ENCODE results near the gene JHY. TPM values are rescaled to one million over a fixed set of nuclear protein-coding genes. Genes with fewer than 3 reads are reported as not detected.
A peak's percentile ranks its signal among the peaks of the same experiment; 100 is the strongest.

The JHY gene
- total RNA-seq, 1 experiment from 2014 or later: 2.2 TPM

DNA sequence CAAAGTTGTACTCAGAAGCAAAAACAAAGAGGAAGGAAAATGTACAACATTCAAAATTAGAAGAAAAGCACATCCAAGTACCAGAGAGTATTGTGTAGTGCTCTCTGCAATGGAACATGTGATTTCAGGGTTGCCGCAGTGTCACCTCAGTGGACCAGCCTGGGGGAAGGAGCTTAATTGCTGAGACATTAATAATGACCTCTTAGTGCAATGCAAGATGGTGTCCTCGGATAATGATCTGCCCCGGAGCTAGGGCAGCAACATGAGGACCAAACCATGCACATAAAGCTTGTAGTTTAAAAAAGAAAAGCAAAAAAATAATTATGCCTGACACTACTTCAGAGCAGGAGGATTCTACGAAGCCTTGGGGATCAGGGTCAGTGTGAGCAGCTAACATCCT, 11.3 kb upstream of the JHY start:
- DNase-seq (ENCODE audit: low read depth): no peak

DNA sequence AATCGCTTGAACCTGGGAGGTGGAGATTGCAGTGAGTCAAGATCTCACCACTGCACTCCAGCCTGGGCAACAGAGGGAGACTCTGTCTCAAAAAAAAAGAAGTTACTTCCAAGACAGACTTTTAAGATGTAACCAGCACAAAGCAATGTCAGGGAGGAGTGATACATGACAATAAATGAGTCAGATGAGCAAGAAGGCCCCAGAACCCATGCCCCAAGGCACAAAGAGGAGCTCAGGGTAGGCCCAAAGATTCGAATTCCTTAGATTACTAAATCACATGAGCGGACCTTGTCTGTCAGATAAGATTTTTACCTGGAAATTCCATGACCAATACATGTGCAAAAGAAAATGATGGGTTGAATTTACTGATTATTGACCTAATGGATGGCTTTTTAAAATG, 10.5 kb upstream of the JHY start:
- no peak for DNase-seq (ENCODE audit: low read depth)

DNA sequence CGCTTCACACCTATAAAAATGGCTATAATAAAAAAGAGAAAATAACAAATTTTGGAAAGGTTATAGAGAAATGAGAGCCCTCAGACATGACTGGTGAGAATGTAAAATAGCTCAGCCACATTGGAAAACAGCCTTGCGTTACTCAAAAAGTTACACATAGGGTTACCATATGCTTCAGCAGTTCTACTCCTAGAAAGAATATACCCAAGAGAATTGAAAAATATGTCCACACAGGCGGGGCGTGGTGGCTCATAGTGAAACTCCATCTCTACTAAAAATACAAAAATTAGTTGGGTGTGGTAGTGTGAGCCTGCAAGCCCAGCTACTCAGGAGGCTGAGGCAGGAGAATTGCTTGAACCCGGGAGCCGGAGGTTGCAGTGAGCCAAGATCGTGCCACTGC, 7.6 kb upstream of the JHY start:
- no peak for DNase-seq (ENCODE audit: low read depth)

DNA sequence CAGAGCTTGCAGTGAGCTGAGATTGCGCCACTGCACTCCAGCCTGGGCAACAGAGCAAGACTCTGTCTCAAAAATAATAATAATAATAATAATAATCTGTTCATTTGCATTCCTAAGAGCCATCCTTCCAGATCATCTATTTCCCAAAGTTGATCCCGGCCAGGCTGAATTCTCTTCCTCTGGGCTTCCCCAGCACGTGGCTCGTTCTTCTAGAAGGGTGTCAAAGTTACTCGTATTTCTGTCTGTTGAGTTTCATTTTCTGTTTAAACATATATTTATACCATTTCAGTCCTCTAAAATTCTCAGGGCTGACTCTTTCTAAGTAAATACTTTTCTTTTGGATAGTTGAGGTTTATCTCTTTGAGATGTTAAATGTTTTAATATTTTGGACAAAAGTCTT, 4.8 kb upstream of the JHY start:
- DNase-seq (ENCODE audit: low read depth): no peak

DNA sequence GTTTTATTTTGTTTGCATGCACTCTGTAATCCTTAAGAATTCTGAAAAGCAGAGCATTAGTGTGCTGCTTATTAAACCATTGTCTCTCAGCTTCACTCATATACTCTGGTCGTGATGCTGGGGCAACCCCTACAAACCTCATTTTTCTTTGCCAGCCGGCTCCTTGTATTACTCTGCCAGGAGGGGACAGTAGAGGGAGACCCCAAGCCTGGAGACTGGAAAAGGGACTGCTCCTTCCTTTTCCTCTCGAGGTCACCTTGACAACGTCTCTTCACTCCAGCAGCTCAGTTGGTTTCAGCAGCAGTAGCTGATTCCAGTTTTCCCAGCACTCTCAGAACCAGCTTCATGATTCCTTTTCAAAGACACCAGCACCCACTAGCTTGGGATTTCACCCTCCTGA, 2.8 kb upstream of the JHY start:
- DNase-seq (ENCODE audit: low read depth): no peak

DNA sequence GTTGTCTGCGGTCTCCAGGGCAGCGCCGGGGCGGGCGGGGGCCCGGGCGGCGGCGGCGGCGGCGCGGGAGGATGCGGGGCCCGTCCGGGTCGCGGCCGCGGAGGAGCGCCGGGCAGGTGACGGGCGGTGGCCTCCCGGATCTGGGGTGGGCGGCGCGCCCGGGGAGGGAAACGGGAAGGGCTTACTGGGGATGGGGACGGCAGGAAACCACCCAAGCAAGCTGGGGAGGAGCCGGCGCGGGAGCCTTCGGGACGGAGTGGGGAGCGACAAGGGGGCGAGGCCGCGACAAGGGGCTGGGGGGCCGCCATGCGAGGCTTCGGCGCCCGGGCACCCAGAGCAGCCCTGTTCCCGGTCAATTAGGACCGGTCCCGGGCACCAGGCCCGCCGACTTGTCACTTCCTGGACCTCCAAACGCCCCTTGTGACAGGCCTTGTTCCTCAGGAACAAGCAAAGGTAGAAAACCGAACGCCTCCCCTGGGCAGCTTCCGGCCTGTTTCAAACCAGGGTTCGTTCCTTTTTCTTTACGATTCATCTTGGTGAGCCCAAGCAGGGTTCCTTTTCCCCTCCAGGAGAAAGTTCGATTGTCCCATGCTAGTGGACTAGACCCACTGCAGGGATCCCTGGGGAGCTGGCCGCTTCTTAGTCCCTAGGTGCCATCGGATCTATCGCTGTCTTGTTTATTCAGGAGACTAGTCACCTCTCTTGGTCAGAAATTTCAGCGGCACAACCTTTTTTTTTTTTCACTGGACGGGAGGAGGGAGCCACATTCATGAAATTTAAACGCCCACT, 492 bp downstream of the JHY start:
- peak; percentile 67 for DNase-seq (ENCODE audit: low read depth)

DNA sequence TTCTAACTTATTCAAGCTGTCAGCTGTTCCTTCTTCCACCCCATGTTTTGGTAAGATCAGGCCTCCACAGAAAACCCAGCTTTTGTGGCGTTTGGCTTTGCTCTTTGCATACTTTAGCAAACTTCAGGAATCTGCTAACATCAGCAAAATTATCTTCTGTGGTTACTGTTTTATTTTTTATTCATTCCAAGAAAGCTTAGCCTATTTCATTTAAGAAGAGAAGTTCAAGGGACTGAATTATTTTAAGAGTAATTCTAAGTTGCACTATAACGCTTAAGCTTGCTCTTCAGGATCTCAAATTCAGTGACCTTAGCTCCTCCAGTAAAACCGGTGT, 1.1 kb downstream of the JHY start:
- DNase-seq (ENCODE audit: low read depth): no peak

DNA sequence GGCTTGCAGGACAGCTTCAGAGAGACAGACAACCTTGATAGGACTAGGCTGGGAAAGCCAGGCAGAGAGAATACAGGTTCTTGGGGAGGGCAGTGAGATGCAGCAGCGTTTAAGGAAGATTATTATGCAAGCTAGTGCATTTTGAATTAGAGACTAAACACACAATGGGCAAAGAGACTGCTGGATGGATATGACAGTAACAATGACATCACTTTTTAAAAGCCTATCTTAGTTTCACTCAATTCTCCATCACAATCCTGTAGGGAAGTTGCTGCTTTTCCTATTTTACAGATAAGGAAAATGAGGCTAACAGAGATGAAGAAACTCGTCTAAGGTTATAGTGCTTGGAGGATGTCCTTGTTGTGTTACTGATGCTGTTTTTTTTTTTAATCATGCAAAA, 5.6 kb downstream of the JHY start:
- no peak for DNase-seq (ENCODE audit: low read depth)

DNA sequence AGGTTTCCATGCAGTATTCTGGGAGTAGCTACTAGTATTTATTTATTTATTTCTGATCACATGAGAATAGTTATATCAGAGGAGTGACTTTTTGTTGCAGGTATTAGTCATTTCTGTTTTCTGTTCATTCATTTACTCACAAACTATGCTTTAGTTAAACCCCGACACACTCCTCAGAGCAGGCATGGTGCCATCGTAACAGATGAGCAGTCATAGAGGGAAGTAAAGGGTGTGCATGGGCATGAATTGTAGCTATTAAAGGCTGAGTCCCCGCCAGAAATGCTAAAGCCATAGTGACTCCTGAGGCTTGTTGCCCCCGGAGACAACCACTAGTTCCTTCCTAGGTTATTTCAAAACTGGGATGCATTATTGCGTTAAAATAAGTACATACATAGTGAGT, 10.6 kb downstream of the JHY start:
- no peak for DNase-seq (ENCODE audit: low read depth)

DNA sequence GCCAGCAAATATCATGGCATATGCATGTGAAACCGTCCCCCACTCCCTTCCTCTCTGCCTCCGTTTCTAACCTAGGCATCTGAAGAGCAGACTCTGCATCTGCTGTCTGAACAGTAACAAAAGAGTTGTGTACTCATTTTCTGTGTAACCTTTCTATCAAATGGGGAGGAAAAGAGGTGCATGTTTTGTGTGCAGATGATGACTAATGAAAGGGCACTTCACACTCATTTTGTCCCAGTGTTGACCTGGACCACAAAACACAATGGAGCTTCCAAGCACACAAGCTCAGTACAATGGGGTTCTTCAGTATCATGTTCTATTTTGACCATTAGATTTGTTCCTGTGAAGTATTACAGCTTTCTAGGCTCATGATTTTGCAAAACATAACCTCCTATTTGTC, 13.0 kb downstream of the JHY start:
- no peak for DNase-seq (ENCODE audit: low read depth)

DNA sequence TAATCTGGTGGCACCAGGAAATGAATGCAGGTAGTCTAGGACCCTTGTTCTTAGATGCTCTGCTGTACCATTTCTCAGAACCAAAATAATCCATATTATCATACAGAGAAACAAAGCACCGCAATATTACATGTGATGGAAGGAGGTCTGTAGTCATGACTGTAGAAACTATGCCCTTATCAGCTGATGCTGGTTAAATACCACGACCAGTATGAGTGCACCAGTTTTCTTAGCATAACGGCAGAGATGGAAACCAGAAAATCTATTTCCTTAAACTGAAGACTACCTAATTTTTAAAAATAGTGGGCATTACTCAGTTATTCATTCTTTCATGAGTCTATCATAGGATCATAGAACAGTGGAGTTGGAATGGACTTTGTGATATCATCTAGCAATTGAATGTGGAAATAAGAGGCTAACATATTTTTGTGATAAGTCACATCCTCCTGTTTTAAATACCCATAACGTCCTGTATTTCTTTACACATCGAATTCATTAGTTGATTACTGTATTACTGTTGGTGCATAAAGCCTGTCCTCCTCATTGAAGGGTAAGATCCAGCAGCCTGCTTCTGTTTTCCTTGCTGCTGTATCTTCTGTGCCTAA, 15.1 kb downstream of the JHY start:
- DNase-seq (ENCODE audit: low read depth): no peak

DNA sequence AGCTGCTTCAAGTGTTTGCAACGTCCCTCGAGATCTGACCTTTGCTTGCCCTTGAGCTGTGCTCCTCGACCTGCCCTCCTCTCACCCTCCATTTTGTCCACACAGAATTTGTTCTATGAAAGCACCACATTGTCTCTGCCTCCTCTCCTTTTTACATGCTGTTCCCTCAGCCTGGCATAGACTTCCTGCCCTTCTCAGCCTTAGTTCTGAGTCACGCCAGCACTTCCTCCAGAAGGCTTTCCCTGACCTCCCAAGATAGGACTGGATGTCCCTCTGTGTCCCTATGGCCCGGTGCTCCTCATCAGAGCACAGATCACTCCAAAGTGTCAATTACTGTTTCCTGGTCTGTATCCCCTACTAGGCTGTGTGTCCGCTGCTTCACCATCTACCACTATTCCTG, 16.2 kb downstream of the JHY start:
- no peak for DNase-seq (ENCODE audit: low read depth)

DNA sequence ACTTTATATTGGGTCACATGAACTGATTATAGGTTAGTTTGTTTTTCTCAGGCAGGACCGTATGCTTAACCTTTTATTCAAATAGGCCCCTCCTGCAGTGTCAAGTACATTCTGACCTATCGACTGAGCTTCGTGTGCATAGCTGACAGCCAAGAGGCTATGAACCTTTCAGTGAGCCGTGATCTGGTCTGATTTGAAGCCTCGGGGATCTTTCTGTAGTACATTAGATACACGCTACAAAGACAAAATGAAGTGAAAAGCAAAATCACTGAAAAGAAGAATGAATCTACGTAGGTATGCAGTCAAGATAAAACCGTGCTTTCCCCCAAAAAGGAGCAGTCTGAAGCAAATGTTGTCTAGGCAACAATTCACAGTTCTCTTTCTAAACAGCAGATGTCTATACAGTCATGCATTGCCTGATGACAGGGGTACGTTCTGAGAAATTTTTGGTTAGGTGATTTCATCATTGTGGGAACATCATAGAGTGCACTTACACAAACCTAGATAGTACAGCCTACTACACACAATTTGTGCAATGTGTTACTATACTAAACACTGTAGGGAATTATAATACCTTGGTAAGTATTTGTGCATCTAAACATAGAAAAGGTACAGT, 18.1 kb downstream of the JHY start:
- DNase-seq (ENCODE audit: low read depth): no peak

DNA sequence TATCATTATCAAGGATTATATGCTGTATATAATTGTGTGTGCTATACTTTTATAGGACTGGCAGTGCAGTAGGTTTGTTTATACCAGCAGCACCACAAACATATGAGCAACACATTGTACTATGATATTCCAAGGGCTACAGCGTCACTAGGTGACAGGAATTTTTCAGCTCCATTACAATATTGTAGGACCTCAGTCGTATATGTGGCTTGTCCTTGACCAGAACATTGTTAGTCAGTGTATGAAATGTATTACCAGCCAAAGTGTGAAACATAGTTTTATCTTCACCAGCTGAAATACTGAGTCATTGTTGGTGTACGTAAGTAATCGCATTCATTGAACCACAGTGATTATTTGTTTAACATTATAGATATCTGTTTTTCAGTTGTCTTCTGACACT, 20.4 kb downstream of the JHY start:
- no peak for DNase-seq (ENCODE audit: low read depth)

DNA sequence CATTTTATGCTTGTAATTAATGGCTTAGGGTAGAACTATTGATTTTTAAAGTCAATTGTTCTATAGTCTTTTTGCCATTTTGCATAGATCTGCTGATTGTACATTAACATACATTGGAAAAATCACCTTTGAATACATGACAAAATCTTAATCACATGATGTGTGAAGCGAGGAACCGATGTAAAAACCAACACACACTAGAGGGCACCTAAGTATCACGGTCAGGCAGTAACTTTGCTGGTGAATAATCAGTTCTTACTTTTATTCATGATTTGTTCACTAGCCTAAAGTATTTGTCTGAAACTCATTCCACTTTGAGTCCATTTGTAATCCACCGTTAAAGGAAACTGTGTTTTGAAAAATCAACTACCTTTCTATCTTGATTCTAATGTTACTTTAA, 28.2 kb downstream of the JHY start:
- peak; percentile 12 for DNase-seq (ENCODE audit: low read depth)

DNA sequence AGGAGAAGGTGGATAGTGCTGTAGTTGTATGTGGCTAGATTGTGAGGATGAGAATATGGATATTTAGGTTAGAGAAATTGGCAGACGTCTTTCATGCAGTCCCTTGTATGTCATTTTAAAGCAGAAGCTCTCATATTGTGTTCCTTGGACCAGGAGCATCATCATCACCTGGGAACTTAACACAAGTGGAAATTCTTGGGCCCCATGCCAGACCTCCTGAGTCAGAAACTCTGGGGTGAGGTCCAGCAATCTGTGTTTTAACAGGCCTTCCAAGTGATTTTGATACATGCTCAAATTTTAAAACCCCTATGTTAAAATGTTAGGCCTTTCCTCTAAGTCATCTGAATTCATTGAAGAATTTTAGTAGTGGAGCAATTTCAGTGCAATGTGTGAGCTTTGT, 34.8 kb downstream of the JHY start:
- peak; percentile 46 for DNase-seq (ENCODE audit: low read depth)

DNA sequence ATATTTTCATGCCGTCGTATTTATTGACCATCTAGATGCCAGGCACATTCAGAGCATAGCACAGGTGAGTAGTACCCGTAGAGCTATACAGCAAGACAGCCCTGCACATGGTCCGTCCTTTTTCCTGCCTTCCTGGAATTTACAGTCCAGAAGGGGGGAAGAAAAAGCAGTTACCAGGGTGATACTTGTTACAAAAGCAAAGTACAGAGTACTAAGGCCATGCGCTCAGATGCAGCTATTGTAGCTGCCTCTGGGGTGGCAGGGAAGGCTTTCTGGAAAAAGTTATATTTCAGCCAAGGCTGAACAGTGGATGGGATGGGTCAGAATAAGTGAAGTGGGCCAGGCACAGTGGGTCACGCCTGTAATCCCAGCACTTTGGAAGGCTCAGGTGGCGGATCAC, 36.2 kb downstream of the JHY start:
- no peak for DNase-seq (ENCODE audit: low read depth)

DNA sequence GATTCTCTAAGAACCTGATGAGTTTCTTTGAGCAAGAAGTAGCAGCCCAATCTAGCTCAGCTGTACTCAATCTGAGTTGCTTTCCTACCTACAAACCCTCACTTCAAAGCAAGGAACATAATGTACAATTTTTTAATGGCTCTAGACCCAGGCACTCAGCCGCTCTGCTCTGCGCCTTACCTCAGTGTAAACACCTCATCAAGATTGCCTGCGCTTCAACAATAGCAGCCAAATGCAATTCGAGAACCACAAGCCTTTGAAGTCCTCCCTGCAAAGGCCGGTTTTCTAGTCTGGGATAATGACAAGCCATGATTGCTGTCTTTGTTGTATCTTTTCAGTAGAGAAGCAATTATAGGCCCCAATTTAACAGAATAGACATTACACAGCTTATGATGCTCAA, 38.0 kb downstream of the JHY start:
- no peak for DNase-seq (ENCODE audit: low read depth)

DNA sequence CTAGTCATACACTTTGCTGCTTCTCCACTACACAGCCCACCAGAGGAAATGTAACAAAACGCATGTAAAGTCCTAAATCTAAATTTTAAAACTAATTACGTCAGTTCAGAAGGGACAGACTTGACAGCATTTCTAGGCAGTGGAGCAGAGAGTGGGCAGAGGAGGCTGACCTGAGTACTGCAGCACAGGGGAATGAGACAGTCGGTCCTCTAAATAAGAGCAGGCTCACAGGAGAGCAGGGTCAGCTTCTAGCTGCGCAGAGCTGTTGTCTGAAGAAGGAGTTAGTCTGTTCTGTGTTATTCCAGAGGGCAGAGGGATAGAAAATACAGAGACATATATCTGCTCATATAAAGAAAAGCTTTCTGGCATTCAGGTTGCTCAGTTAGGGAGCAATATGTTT, 40.3 kb downstream of the JHY start:
- no peak for DNase-seq (ENCODE audit: low read depth)

DNA sequence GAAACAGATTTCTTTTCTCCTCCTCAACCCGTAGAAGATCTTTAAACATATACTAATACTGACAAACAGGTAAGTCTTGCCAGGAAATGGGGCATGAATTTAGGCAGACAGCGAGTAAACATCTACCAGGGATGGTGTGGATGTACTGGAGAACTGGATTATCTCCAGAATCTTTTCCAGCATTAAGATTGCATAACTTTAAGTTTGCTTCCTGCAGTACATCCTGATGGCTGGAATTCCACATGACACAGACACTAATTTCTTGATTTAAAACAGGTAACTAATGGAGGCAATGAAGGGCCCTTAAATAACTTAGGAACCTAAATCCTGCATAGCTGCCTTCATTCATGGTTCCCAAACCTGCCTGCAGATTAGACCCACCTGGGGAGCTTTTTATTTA, 40.7 kb downstream of the JHY start:
- no peak for DNase-seq (ENCODE audit: low read depth)

DNA sequence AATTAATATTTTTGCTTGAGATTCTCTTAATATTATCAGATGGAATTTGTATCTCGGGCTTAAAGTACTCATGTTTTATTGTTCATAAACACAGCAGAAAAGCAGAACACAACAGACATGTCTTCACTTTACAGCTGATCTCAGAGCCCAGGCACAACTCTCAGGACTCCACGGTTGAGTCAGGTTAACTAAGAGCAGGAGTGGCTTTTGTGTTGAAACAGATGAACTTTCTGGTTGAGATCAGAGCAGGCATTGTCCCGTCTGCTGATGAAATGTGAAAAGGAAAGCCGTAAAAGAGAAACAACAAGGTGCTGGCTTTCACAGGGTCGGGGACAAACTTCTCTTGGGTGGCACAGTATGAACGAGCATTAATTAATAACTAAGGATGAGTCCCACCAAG, 49.0 kb downstream of the JHY start:
- DNase-seq (ENCODE audit: low read depth): no peak

DNA sequence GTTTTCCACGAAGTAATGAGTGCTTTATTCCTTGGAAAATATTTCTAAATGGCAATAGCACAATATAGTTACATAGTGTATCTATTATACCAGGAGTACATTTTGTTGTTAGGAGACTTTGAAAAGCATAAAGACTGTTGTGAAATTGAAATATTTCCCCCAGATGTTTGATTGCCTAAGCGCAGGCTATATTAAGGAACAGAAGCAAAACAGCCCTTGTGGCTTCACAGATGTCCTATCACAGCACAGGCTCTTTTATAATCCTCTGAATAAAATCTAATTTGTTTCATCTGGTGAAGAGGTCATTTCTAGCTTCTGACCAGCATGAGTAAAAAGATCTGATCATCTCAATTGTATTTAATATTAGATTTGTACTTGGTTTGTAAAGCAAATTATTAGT, 50.9 kb downstream of the JHY start:
- DNase-seq (ENCODE audit: low read depth): no peak

DNA sequence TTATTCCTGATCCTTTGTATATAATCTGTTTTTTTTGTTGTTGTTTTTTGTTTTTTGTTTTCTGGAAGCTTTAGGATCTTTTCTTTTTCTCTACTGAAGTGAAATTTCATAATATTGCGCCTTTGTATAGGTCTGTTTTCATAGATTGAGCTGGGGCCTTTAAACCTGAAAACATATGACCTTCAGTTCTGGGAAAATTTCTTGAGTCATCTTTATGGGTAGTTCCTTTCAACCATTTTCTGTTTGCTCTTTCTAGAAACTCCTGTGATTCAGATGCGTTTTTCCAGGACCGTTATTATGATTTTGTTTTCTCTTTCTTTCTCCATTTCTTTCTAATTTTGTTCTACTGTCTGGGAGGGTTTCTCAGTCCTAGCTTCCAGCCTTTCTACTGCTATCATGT, 55.4 kb downstream of the JHY start:
- DNase-seq (ENCODE audit: low read depth): no peak

DNA sequence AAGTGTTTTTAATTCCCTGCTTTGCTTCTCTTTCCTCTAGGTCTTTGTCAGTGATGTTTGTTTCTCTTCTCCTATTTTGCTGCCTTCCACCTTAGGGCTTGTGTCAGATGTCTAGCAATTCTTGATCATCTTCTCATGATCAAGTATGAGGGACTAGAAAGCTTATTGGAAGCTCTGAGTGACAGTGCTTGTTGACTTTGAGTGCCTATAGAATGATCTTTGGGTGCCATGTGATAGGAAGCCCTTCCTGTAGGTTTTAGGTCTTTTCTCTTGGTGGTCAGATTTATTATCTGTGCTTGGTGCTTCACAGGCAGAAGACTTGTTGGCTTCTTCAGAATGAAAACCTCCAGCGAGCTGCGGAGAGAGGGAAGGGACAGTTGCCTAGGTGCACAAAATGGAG, 56.0 kb downstream of the JHY start:
- no peak for DNase-seq (ENCODE audit: low read depth)

All from Daoy (cell line).